ENCODE results near the gene MTA3.

Gene MTA3

DNA sequence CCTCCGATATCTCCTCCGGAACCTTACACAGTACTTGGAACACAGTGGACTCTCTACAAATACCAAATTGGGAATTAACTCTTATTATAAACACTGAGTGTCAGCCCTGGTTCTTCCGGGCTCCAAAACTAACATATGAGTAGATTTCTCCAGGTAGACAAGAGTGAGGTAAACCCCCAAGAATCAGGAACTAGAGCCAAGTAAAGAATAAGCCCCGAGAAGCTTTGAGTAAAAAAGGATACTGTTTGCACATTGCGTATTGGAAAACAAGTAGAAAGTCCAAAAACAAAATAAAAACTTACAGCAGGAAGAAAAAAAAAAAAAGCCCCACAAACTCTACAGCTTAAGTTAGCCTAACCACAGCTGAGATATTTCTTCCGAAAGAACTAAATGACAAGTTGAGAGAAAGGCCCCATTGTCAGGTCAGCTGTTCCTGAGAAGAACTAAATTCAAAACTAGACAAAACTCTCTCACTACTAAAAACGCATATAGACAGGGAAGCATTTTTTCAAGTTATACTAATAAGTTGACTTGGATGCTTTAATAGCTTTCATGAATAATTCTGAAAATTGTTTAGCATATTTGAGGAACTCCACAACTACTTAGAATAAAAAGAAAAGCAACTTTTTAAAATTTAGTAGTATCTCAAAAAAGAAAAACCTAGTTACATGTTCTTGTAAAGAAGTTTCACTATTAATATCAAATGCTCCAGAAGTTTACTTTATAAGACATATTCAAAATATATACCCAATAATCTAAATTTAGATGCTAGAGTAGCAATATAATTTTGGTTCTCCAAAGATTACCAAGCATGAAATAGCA is 228.2 kb downstream of the MTA3 start:
- TF ChIP-seq, protein P1, sequence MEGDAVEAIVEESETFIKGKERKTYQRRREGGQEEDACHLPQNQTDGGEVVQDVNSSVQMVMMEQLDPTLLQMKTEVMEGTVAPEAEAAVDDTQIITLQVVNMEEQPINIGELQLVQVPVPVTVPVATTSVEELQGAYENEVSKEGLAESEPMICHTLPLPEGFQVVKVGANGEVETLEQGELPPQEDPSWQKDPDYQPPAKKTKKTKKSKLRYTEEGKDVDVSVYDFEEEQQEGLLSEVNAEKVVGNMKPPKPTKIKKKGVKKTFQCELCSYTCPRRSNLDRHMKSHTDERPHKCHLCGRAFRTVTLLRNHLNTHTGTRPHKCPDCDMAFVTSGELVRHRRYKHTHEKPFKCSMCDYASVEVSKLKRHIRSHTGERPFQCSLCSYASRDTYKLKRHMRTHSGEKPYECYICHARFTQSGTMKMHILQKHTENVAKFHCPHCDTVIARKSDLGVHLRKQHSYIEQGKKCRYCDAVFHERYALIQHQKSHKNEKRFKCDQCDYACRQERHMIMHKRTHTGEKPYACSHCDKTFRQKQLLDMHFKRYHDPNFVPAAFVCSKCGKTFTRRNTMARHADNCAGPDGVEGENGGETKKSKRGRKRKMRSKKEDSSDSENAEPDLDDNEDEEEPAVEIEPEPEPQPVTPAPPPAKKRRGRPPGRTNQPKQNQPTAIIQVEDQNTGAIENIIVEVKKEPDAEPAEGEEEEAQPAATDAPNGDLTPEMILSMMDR (IDR thresholded peaks at IDR 0.05; ENCODE audit: borderline replicate concordance, insufficient read depth, low read depth, low read length) = no peak
- H3K4me3 ChIP-seq (ENCODE audit: low read depth, low read length) = no peak overlapping the region

DNA sequence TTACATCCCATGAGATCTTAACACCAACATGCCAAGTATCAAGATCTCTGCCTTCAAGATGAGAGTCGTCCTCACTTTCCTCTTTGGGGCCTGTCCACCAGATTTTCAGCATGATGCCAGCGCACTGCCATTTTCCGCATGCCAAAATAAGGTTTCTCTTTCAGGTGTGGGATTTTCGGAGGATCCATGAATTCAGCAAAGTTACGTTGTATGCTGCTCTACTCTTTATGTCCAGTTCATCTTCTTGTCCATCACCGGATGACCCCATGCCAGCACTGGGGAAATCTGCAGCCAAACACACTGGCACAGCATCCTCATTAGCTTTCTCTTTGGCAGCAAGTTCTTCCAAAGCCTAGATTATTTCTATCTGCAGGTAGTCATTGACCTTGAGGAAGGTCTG is 228.8 kb downstream of the MTA3 start:
- H3K4me3 ChIP-seq (ENCODE audit: low read depth, low read length) = no peak overlapping the region
- TF ChIP-seq, protein P1 (IDR thresholded peaks at IDR 0.05; ENCODE audit: borderline replicate concordance, insufficient read depth, low read depth, low read length) = no peak

DNA sequence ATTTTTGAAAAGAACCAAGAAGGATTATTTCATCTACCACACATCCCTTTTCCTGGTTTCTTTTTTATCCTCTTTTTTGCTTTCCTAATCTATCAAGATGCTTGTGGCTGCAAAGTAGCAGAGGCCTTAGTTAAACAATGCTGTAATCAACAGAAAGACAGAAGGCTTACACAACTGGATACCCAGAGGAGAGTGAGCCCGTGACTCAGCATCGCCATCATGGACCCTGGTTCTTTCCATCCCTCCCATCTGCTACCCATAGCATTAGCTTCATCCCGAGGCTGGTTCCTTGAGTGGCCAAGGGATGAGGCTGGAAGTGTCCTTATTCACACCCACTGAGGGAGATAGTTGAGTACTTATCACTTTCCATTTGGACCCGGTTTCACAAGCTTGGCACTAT is 231.4 kb downstream of the MTA3 start:
- TF ChIP-seq, protein P1 (IDR thresholded peaks at IDR 0.05; ENCODE audit: borderline replicate concordance, insufficient read depth, low read depth, low read length) = no peak

DNA sequence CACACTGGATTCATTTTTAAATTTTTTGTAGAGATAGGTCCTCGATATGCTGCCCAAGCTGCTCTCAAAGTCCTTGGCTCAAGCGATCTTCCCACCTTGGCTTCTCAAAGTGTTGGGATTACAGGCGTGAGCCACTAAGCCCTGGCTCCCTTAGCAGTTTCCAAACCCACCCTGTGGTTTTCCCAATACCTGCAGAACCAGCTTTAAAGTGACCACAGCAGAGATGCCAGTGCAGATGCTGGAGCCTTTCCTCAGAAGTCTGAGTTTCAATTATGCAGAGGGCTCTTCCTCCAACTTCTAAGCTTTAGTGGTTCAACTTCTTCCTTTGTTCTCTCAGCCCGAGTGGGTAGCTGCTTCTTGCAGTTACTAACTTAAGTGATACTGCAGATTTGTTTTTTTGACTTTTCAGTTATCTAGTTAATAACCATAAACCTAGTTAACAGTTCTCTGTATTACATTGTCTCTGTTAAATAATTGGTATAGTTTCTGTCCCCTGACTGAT is 232.1 kb downstream of the MTA3 start:
- TF ChIP-seq, protein P1 (IDR thresholded peaks at IDR 0.05; ENCODE audit: borderline replicate concordance, insufficient read depth, low read depth, low read length) = no peak

More for the DNA sequence above, 231.4 kb downstream of the MTA3 start:
- H3K4me3 ChIP-seq (ENCODE audit: low read depth, low read length) = no peak overlapping the region

DNA sequence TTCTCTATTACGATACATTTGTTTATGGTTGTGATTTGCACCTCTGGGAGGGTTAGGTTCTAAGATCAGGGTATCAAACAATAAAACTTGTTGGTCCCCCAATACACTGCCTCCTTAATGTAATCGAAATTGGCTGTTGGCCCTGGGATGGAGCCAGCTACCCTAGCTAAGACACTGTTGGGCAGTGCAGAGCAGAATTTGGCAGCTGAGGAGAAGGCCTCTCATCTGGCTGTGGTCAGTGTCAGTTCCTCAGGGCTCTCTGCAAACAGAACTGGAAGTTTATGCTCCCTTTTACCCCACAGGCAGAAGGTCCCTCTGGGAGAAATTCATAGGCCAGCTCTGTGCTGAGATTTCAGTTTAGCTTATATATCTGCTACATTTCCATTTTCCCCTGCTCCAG is 232.5 kb downstream of the MTA3 start:
- H3K4me3 ChIP-seq (ENCODE audit: low read depth, low read length) = no peak overlapping the region
- TF ChIP-seq, protein P1 (IDR thresholded peaks at IDR 0.05; ENCODE audit: borderline replicate concordance, insufficient read depth, low read depth, low read length) = no peak

More for the DNA sequence above, 232.1 kb downstream of the MTA3 start:
- no peak overlapping the region for H3K4me3 ChIP-seq (ENCODE audit: low read depth, low read length)

DNA sequence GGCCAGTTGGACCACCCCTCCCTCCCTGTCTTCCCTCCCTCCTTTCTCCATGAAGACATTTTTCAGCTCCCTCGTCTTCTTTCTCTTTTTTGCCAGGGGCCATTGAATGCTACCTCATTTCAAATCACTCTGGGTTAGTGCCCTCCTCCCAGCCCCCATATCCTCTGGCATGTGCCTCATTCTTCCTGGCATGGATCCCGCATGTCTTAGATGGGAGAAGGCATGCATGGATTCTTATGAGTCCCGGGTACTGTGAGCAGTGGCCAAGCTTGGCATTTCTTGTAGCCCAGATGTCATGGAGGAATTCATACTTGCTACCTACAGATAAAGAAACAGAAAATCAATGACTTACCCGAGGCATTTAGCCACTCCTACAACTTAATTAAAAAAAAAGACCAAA is 232.9 kb downstream of the MTA3 start:
- H3K4me3 ChIP-seq (ENCODE audit: low read depth, low read length) = no peak overlapping the region
- TF ChIP-seq, protein P1 (IDR thresholded peaks at IDR 0.05; ENCODE audit: borderline replicate concordance, insufficient read depth, low read depth, low read length) = no peak

DNA sequence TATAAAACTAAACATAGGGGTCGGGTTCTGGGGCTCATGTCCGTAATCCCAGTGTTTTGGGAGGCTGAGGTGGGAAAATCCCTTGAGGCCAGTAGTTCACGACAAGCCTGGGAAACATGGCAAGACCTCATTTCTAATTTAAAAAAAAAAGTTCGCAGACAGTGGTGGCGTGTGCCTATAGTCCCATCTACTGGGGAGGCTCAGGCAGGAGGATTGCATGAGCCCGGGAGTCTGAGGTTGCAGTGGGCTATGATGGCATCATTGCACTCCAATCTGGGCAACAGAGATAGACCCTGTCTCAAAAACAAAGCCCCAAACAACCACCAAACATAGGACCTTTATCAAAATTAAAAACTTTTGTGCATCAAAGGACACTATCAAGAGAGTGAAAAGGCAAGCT is 233.7 kb downstream of the MTA3 start:
- no peak overlapping the region for H3K4me3 ChIP-seq (ENCODE audit: low read depth, low read length)
- TF ChIP-seq, protein P1 (IDR thresholded peaks at IDR 0.05; ENCODE audit: borderline replicate concordance, insufficient read depth, low read depth, low read length) = no peak

Data from GM12875 (cell line).